COLO668 (cell line): ENCODE results near the gene SLC1A3.

Experiments
- DNase-seq: peaks from one replicate; lab custom pipeline; 2025; ENCODE audit not compliant: unreplicated experiment; lab: John Stamatoyannopoulos, UW

Gene SLC1A3

GRCh38 chr5:36654564-36654963, 48.2 kb downstream of the SLC1A3 start:
- DNase-seq = no peak

GRCh38 chr5:36655161-36655560, 48.8 kb downstream of the SLC1A3 start:
- no peak for DNase-seq

- DNase-seq = no peak
Measured at GRCh38 chr5:36656556-36656955, 50.1 kb downstream of the SLC1A3 start.

- no peak for DNase-seq
Measured at GRCh38 chr5:36657563-36657995, 51.2 kb downstream of the SLC1A3 start.

GRCh38 chr5:36658038-36658756, 51.8 kb downstream of the SLC1A3 start:
- DNase-seq = no peak

- no peak for DNase-seq
Measured at GRCh38 chr5:36659411-36659810, 53.0 kb downstream of the SLC1A3 start.

GRCh38 chr5:36660397-36661049, 54.1 kb downstream of the SLC1A3 start:
- no peak for DNase-seq

- DNase-seq = no peak
Measured at GRCh38 chr5:36661456-36662220, 55.2 kb downstream of the SLC1A3 start.

- DNase-seq = no peak
Measured at GRCh38 chr5:36662291-36662851, 56.0 kb downstream of the SLC1A3 start.

- no peak for DNase-seq
Measured at GRCh38 chr5:36664766-36665165, 58.4 kb downstream of the SLC1A3 start.

GRCh38 chr5:36665628-36666027, 59.2 kb downstream of the SLC1A3 start:
- DNase-seq = no peak

GRCh38 chr5:36666274-36666673, 59.9 kb downstream of the SLC1A3 start:
- no peak for DNase-seq

- DNase-seq = no peak
Measured at GRCh38 chr5:36666986-36667385, 60.6 kb downstream of the SLC1A3 start.

- DNase-seq = no peak
Measured at GRCh38 chr5:36667824-36668223, 61.4 kb downstream of the SLC1A3 start.

- DNase-seq = no peak
Measured at GRCh38 chr5:36669015-36669651, 62.7 kb downstream of the SLC1A3 start.

GRCh38 chr5:36670548-36670947, 64.1 kb downstream of the SLC1A3 start:
- no peak for DNase-seq

- no peak for DNase-seq
Measured at GRCh38 chr5:36675282-36675681, 68.9 kb downstream of the SLC1A3 start.

GRCh38 chr5:36679221-36679989, 73.0 kb downstream of the SLC1A3 start:
- DNase-seq = no peak

GRCh38 chr5:36680066-36680465, 73.7 kb downstream of the SLC1A3 start:
- no peak for DNase-seq

GRCh38 chr5:36681711-36682110, 75.3 kb downstream of the SLC1A3 start:
- no peak for DNase-seq
